ENCODE measurements around the gene UBXN11. TPM values are rescaled to one million over a fixed set of nuclear protein-coding genes. Genes with fewer than 3 reads are reported as not detected.

The UBXN11 gene
- total and polyA plus RNA-seq, 2 of the 13 experiments (the other 11 are each of a cell fraction or from before 2014, with no cell fraction given), result 9.3 to 10.4 TPM

- H3K9ac ChIP-seq (ENCODE audit: insufficient read depth, low read depth, low read length), result peak overlapping the region; percentile 97
- peak overlapping the region in 2 of 3 experiments; percentile 34 to 64; a peak in 4 of 6 replicates for H3K4me3 ChIP-seq (replicated peaks in 1 of 3; ENCODE audit: insufficient read depth in 1 of 3, low read depth in 2 of 3, low read length in 3 of 3)
- H4K20me1 ChIP-seq (ENCODE audit: insufficient read depth, low read length), result no peaks in the 10 kb centered on the region
- peak; percentile 97 for DNase-seq (ENCODE audit: low spot score)
- in situ Hi-C loops (cut with HindIII; ENCODE audit: extremely low pct_ligation_motif_present, low pct_unique_long_range_greater_than_20kb), result no loop called here
- H3K4me2 ChIP-seq (ENCODE audit: low read depth, low read length), result peak overlapping the region; percentile 90
- peak; percentile 86 for ATAC-seq
- intact Hi-C loops (cut with micrococcal nuclease; ENCODE audit: unreplicated experiment), result loop anchor here (1.0 to 2.0 kb wide), 2 partner anchors 8 to 45 kb away; partner anchors contain the start of gene UBXN11
- no peak for FAIRE-seq
- H3K79me2 ChIP-seq (ENCODE audit: insufficient read depth, low read length), result peaks cover 5% of the 10 kb centered on the region
- no peaks in the 10 kb centered on the region for H3K36me3 ChIP-seq (replicated peaks in 1 of 2; ENCODE audit: control insufficient read depth in 1 of 2, insufficient read depth in 2 of 2, low read length in 2 of 2)
- no TSS peak for BruUV-seq (replicated peaks)
- H2AFZ ChIP-seq (ENCODE audit: low read length), result no peak overlapping the region
- peak overlapping the region; percentile 100 for H3K27ac ChIP-seq (ENCODE audit: extremely low read length, insufficient read depth, low read length)
- ChIA-PET CTCF (ENCODE audit: low intra/inter-chr PET ratio, low total read pairs) (no interaction called here), POLR2A (interaction anchor here (0.6 to 4.0 kb wide), 16 partner anchors 7 to 118 kb away, joined by 3 to 65 read pairs (median 4); partner anchors contain the start of genes CEP85, SH3BGRL3 and UBXN11)
- H3K27me3 ChIP-seq (ENCODE audit: control insufficient read depth in 1 of 2, insufficient read depth in 2 of 2, low read length in 2 of 2), result no peaks in the 10 kb centered on the region
- H3K4me1 ChIP-seq (ENCODE audit: insufficient read depth, low read length), result peaks cover 89% of the 10 kb centered on the region
- no peaks in the 10 kb centered on the region for H3K9me3 ChIP-seq (ENCODE audit: low read length)
- 13% methylated on average over 10 of the region's 12 CpGs for WGBS (ENCODE audit: low lambda C conversion rate)
- no peak for TF ChIP-seq FOXM1 (CRISPR knock-in tag; IDR thresholded peaks at IDR 0.05)
- TF ChIP-seq MLLT10 (CRISPR knock-in tag; IDR thresholded peaks at IDR 0.05), result no peak
- TF ChIP-seq ZIK1 (CRISPR knock-in tag; IDR thresholded peaks at IDR 0.05; ENCODE audit: borderline replicate concordance, low read depth), result no peak
- TF ChIP-seq ZEB1 (IDR thresholded peaks at IDR 0.05; ENCODE audit: insufficient replicate concordance, low read depth), result peak; percentile 52
- peak; percentile 71; the same call in 1 of the 2 replicates for TF ChIP-seq SOX13 (IDR thresholded peaks at IDR 0.05)
- peak in 1 of 2 experiments; percentile 89; a peak in 2 of 4 replicates for TF ChIP-seq SOX13 (CRISPR knock-in tag; conservative IDR thresholded peaks at IDR 0.05 in 1 of 2, IDR thresholded peaks at IDR 0.05 in 1 of 2)
- TF ChIP-seq ZNF3 (CRISPR knock-in tag; IDR thresholded peaks at IDR 0.05), result peak; percentile 46; the same call in 1 of the 2 replicates
- 0 out of 2 replicates have a peak, but pooled peaks have one; percentile 19 for TF ChIP-seq ARID3A (IDR thresholded peaks at IDR 0.05; ENCODE audit: low read depth, low read length)
- TF ChIP-seq MIER3 (CRISPR knock-in tag; IDR thresholded peaks at IDR 0.05; ENCODE audit: borderline replicate concordance), result peak; percentile 22; the same call in 1 of the 2 replicates
- TF ChIP-seq GZF1 (CRISPR knock-in tag; IDR thresholded peaks at IDR 0.05), result no peak
- TF ChIP-seq ZNF615 (CRISPR knock-in tag; IDR thresholded peaks at IDR 0.05; ENCODE audit: borderline replicate concordance), result no peak; the same call in 1 of the 2 replicates
- TF ChIP-seq ISL2 (CRISPR knock-in tag; IDR thresholded peaks at IDR 0.05), result peak; percentile 46; the same call in 1 of the 2 replicates
- TF ChIP-seq MEIS1 (CRISPR knock-in tag; IDR thresholded peaks at IDR 0.05; ENCODE audit: borderline replicate concordance), result no peak
- TF ChIP-seq CAMTA2 (CRISPR knock-in tag; IDR thresholded peaks at IDR 0.05; ENCODE audit: borderline replicate concordance), result no peak
- TF ChIP-seq CEBPB (IDR thresholded peaks at IDR 0.05; ENCODE audit: borderline replicate concordance, low read depth, low read length), result peak; percentile 49; the same call in 1 of the 2 replicates
- TF ChIP-seq ZNF567 (CRISPR knock-in tag; IDR thresholded peaks at IDR 0.05; ENCODE audit: borderline replicate concordance), result 0 out of 2 replicates have a peak, but pooled peaks have one; percentile 2
- TF ChIP-seq ZNF282 (IDR thresholded peaks at IDR 0.05; ENCODE audit: partially characterized antibody), result no peak
- TF ChIP-seq THRA (CRISPR knock-in tag; IDR thresholded peaks at IDR 0.05; ENCODE audit: borderline replicate concordance), result peak; percentile 43; the same call in 1 of the 2 replicates
- TF ChIP-seq TCF12 (IDR thresholded peaks at IDR 0.05), result no peak
- 0 out of 2 replicates have a peak, but pooled peaks have one; percentile 22 for TF ChIP-seq TCF12 (CRISPR knock-in tag; IDR thresholded peaks at IDR 0.05)
- TF ChIP-seq ZNF660 (CRISPR knock-in tag; IDR thresholded peaks at IDR 0.05; ENCODE audit: borderline replicate concordance, low read depth), result no peak
- peak; percentile 70 to 94 for TF ChIP-seq NR2F1 (CRISPR knock-in tag; IDR thresholded peaks at IDR 0.05)
Measured at GRCh38 chr1:26351590-26352337, 45.3 kb upstream of the UBXN11 start.
